Measurements from ENCODE around the gene KCNQ1. TPM values are rescaled to one million over a fixed set of nuclear protein-coding genes. Genes with fewer than 3 reads are reported as not detected.

KCNQ1 gene
- total RNA-seq, 1 experiment from 2014 or later, result 1.0 TPM

GRCh38 chr11:2835751-2836150, 390.9 kb downstream of the KCNQ1 start:
- H3K9me3 Mint-ChIP-seq (ENCODE audit: unreplicated experiment), result no peaks in the 10 kb centered on the region
- intact Hi-C loops (cut with micrococcal nuclease; ENCODE audit: unreplicated experiment), result no loop called here
- POLR2A ChIA-PET, result no interaction called here
- H3K4me1 Mint-ChIP-seq (ENCODE audit: low read depth, unreplicated experiment), result peaks cover 20% of the 10 kb centered on the region
- Histone ChIP-seq H3K27me3 (replicated peaks; ENCODE audit: control insufficient read depth, insufficient read depth, low read length) (no peaks in the 10 kb centered on the region), H3K4me1 (peaks cover 34% of the 10 kb centered on the region), H3K9me3 (no peaks in the 10 kb centered on the region), H3K36me3 (ENCODE audit: control insufficient read depth, insufficient read depth, low read length) (no peaks in the 10 kb centered on the region), H3K4me3 (ENCODE audit: low read depth, low read length) (no peak overlapping the region)
- TF ChIP-seq CTCF (IDR thresholded peaks at IDR 0.05; ENCODE audit: insufficient read depth in 1 of 2, low read depth in 1 of 2, low read length in 1 of 2, severe bottlenecking in 1 of 2, unreplicated experiment in 1 of 2), result no peak
- no peak for DNase-seq
- no peak overlapping the region for H3K4me3 Mint-ChIP-seq (ENCODE audit: unreplicated experiment)
- CTCF ChIA-PET, result no interaction called here
- BruUV-seq (replicated peaks), result no TSS peak
- H3K27ac Mint-ChIP-seq (ENCODE audit: unreplicated experiment), result peak overlapping the region; percentile 15
- no peaks in the 10 kb centered on the region for H3K36me3 Mint-ChIP-seq (ENCODE audit: insufficient read depth, unreplicated experiment)
- no peaks in the 10 kb centered on the region for H3K27me3 Mint-ChIP-seq (ENCODE audit: insufficient read depth, unreplicated experiment)

- H3K36me3 ChIP-seq (ENCODE audit: control insufficient read depth, insufficient read depth, low read length), result no peaks in the 10 kb centered on the region
- H3K36me3 Mint-ChIP-seq (ENCODE audit: insufficient read depth, unreplicated experiment), result no peaks in the 10 kb centered on the region
Observed at GRCh38 chr11:2836315-2837095, 391.7 kb downstream of the KCNQ1 start.

GRCh38 chr11:2837096-2837601, 392.3 kb downstream of the KCNQ1 start:
- no peak overlapping the region for H3K4me3 Mint-ChIP-seq (ENCODE audit: unreplicated experiment)
- H3K27ac Mint-ChIP-seq (ENCODE audit: unreplicated experiment), result no peak overlapping the region
- DNase-seq, result peak; percentile 74 to 85
- Histone ChIP-seq H3K27me3 (replicated peaks; ENCODE audit: control insufficient read depth, insufficient read depth, low read length) (no peaks in the 10 kb centered on the region), H3K4me1 (peaks cover 34% of the 10 kb centered on the region), H3K4me3 (ENCODE audit: low read depth, low read length) (no peak overlapping the region), H3K36me3 (ENCODE audit: control insufficient read depth, insufficient read depth, low read length) (no peaks in the 10 kb centered on the region), H3K9me3 (no peaks in the 10 kb centered on the region)
- no peaks in the 10 kb centered on the region for H3K9me3 Mint-ChIP-seq (ENCODE audit: unreplicated experiment)
- H3K36me3 Mint-ChIP-seq (ENCODE audit: insufficient read depth, unreplicated experiment), result no peaks in the 10 kb centered on the region
- no TSS peak for BruUV-seq (replicated peaks)
- ChIA-PET CTCF (no interaction called here), POLR2A (no interaction called here)
- peak in 1 of 2 experiments; percentile 57 for TF ChIP-seq CTCF (IDR thresholded peaks at IDR 0.05; ENCODE audit: insufficient read depth in 1 of 2, low read depth in 1 of 2, low read length in 1 of 2, severe bottlenecking in 1 of 2, unreplicated experiment in 1 of 2)
- intact Hi-C loops (cut with micrococcal nuclease; ENCODE audit: unreplicated experiment), result no loop called here
- H3K4me1 Mint-ChIP-seq (ENCODE audit: low read depth, unreplicated experiment), result peaks cover 20% of the 10 kb centered on the region
- no peaks in the 10 kb centered on the region for H3K27me3 Mint-ChIP-seq (ENCODE audit: insufficient read depth, unreplicated experiment)

More at GRCh38 chr11:2836315-2837095, 391.7 kb downstream of the KCNQ1 start:
- Mint-ChIP-seq H3K27me3 (ENCODE audit: insufficient read depth, unreplicated experiment) (no peaks in the 10 kb centered on the region), H3K4me1 (ENCODE audit: low read depth, unreplicated experiment) (peaks cover 20% of the 10 kb centered on the region), H3K4me3 (ENCODE audit: unreplicated experiment) (no peak overlapping the region), H3K27ac (ENCODE audit: unreplicated experiment) (peak overlapping the region; percentile 15), H3K9me3 (ENCODE audit: unreplicated experiment) (no peaks in the 10 kb centered on the region)
- POLR2A ChIA-PET, result no interaction called here
- intact Hi-C loops (cut with micrococcal nuclease; ENCODE audit: unreplicated experiment), result no loop called here
- Histone ChIP-seq H3K27me3 (replicated peaks; ENCODE audit: control insufficient read depth, insufficient read depth, low read length) (no peaks in the 10 kb centered on the region), H3K4me1 (peaks cover 34% of the 10 kb centered on the region), H3K9me3 (no peaks in the 10 kb centered on the region), H3K4me3 (ENCODE audit: low read depth, low read length) (no peak overlapping the region)
- BruUV-seq (replicated peaks), result no TSS peak
- TF ChIP-seq CTCF (IDR thresholded peaks at IDR 0.05; ENCODE audit: insufficient read depth in 1 of 2, low read depth in 1 of 2, low read length in 1 of 2, severe bottlenecking in 1 of 2, unreplicated experiment in 1 of 2), result no peak
- DNase-seq, result no peak
- CTCF ChIA-PET, result no interaction called here

Measured in Caco-2 (cell line).